ENCODE results near the gene CEP290. TPM values are rescaled to one million over a fixed set of nuclear protein-coding genes. Genes with fewer than 3 reads are reported as not detected.

Gene CEP290
- total and polyA plus RNA-seq, 10 donors = 4.2 to 27.1 (median 15.3) TPM

DNA sequence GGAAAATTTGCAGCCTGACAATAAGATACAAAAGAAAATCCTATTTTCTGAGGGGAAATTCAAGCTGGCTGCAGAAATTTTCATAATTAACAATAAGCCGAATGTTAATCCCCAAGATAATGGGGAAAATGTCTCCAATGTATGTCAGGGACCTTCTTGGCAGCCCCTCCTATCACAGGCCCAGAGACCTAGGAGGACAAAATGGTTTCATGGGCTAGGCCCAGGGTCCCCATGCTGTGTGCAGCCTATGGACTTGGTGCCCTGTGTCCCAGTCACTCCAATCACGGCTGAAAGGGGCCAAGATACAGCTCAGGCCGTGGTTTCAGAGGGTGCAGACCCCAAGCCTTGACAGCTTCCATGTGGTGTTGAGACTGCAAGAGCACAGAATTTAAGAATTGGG is 123.9 kb downstream of the CEP290 start:
- intact Hi-C loops (cut with DNase I; ENCODE audit: low total_unique reads) = no loop called here
- Histone ChIP-seq H3K27me3 (replicated peaks in 1 of 7) (peaks cover 0 to 4% (median 0%) of the 10 kb centered on the region in 7 donors), H3K4me3 (no peak overlapping the region), H3K36me3 (no peaks in the 10 kb centered on the region), H3K9me3 (peaks cover 0 to 27% (median 15%) of the 10 kb centered on the region in 8 donors), H3K4me1 (no peaks in the 10 kb centered on the region), H3K27ac (no peak overlapping the region)
- WGBS, 5 donors = 59 to 83% (median 75%) methylated on average over 3 of the region's 3 CpGs
- TF ChIP-seq CTCF (IDR thresholded peaks at IDR 0.05 in 8 of 11, conservative IDR thresholded peaks at IDR 0.05 in 3 of 11) (no peak), POLR2AphosphoS5 (IDR thresholded peaks at IDR 0.05) (no peak), POLR2A (IDR thresholded peaks at IDR 0.05) (no peak)
- DNase-seq = no peak

DNA sequence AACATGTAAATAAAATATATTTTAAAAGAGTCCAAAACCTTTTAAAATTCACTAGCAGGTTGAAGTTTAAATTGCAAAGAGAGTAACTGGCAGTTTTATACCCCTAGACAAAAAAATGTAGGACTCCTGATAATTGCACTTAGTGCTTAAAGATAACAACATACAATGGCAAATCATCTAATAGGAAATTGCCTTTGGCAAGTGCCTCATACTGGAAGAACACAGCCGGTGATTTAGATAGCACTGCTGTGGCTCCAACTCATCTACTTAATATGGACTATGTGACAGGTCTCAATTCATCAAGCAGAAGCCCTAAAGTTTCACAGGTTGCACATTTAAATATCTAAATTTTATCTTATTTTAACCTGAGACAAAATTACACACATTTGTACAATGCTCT is 126.1 kb downstream of the CEP290 start:
- intact Hi-C loops (cut with DNase I; ENCODE audit: low total_unique reads) = no loop called here
- WGBS, 5 donors = 41 to 65% (median 55%) methylated on average over 1 of the region's 1 CpG
- no peaks in the 10 kb centered on the region for H3K36me3 ChIP-seq

DNA sequence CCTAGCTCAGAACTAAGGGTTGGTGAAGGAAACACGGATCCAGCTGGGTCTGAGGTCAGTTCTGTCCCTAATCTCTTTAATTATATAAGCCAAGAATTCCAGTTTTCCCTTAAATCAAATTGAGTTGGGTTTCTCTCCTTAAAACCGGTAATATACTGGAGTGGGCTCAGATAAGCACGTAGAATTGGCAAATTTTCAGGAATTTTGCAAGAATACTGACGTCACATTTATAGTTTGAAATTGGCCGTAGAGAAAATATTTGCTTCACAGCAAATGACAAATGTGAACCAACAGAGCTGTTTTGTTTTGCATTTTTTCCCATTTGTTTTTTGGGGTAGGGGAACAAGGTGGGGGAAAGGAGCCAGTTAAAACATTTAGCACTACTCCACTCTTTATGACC is 130.1 kb downstream of the CEP290 start:
- no peaks in the 10 kb centered on the region for H3K36me3 ChIP-seq
- 70 to 85% (median 77%) methylated on average over 5 of the region's 5 CpGs for WGBS, 5 donors
- intact Hi-C loops (cut with DNase I; ENCODE audit: low total_unique reads) = no loop called here
- H3K9me3 ChIP-seq = peaks cover 0 to 1% (median 0%) of the 10 kb centered on the region in 8 donors
- TF ChIP-seq POLR2AphosphoS5 (IDR thresholded peaks at IDR 0.05) (no peak), POLR2A (IDR thresholded peaks at IDR 0.05) (no peak), CTCF (IDR thresholded peaks at IDR 0.05 in 8 of 11, conservative IDR thresholded peaks at IDR 0.05 in 3 of 11) (no peak)
- no peak overlapping the region for H3K27ac ChIP-seq
- H3K27me3 ChIP-seq (replicated peaks in 1 of 7) = peaks cover 0 to 4% (median 0%) of the 10 kb centered on the region in 7 donors
- no peak overlapping the region for H3K4me3 ChIP-seq
- no peaks in the 10 kb centered on the region for H3K4me1 ChIP-seq
- DNase-seq = no peak

More for the DNA sequence above, 126.1 kb downstream of the CEP290 start:
- H3K27me3 ChIP-seq (replicated peaks in 1 of 7) = peaks cover 0 to 4% (median 0%) of the 10 kb centered on the region in 7 donors
- H3K4me1 ChIP-seq = no peaks in the 10 kb centered on the region
- no peak overlapping the region for H3K27ac ChIP-seq
- DNase-seq = no peak
- no peak for TF ChIP-seq CTCF (IDR thresholded peaks at IDR 0.05 in 8 of 11, conservative IDR thresholded peaks at IDR 0.05 in 3 of 11)
- TF ChIP-seq POLR2A (IDR thresholded peaks at IDR 0.05) = no peak
- H3K4me3 ChIP-seq = no peak overlapping the region
- H3K9me3 ChIP-seq = peaks cover 0 to 27% (median 15%) of the 10 kb centered on the region in 8 donors

- Histone ChIP-seq H3K4me1 (no peaks in the 10 kb centered on the region), H3K27ac (no peak overlapping the region), H3K36me3 (no peaks in the 10 kb centered on the region), H3K9me3 (peaks cover 0 to 18% (median 12%) of the 10 kb centered on the region in 8 donors), H3K4me3 (no peak overlapping the region), H3K27me3 (replicated peaks in 1 of 7) (no peaks in the 10 kb centered on the region)
- intact Hi-C loops (cut with DNase I; ENCODE audit: low total_unique reads) = no loop called here
- 79 to 88% (median 86%) methylated on average over 4 of the region's 4 CpGs for WGBS, 5 donors
- no peak for TF ChIP-seq POLR2A (IDR thresholded peaks at IDR 0.05)
- TF ChIP-seq POLR2AphosphoS5 (IDR thresholded peaks at IDR 0.05) = no peak
- no peak for TF ChIP-seq CTCF (IDR thresholded peaks at IDR 0.05 in 8 of 11, conservative IDR thresholded peaks at IDR 0.05 in 3 of 11)
- no peak for DNase-seq
These were observed 135.5 kb downstream of the CEP290 start for GRCh38 chr12:88006351-88006750.

All from spleen (tissue), 11 donors.